A673 (cell line): ENCODE results near the gene TMX1.

Source experiments
- CTCF ChIP-seq: fragments of 300-800, 200-600 bp; sonication (generic); conservative IDR thresholded peaks from 2 replicates; pipeline ENCODE4 v1.5.1; 2017; ENCODE audit warnings: low read depth, mild to moderate bottlenecking, antibody characterized with exemption, low read length, moderate library complexity, mixed read lengths
- EZH2 ChIP-seq: fragments of 200-600 bp; sonication (generic); IDR thresholded peaks from 2 replicates; pipeline ENCODE4 v1.6.1; 2017; ENCODE audit warnings: borderline replicate concordance, low read depth, mild to moderate bottlenecking, mixed read lengths, antibody characterized with exemption, low read length; ENCODE audit not compliant: poor library complexity, severe bottlenecking

- TF ChIP-seq CTCF = no peak
- no peak for TF ChIP-seq EZH2
Observed at GRCh38 chr14:51277753-51278415, 37.8 kb downstream of the TMX1 start.
